H9 (cell line): ENCODE data around the gene TMED10. TPM values are rescaled to one million over a fixed set of nuclear protein-coding genes. Genes with fewer than 3 reads are reported as not detected.

Source experiments
- DNase-seq: peaks from one replicate; pipeline ENCODE4 v3.0.0-alpha.2; 2017
- H2AFZ ChIP-seq: one replicate; pipeline ENCODE4 v1.6.1; 2013; ENCODE audit warnings: mild to moderate bottlenecking, low read length, control low read depth, moderate library complexity
- H2AK5ac ChIP-seq: 2 replicates; pipeline ENCODE4 v1.6.1; 2013; ENCODE audit warnings: low read length, control low read depth, mixed read lengths; ENCODE audit not compliant: insufficient read length
- H2BK120ac ChIP-seq: one replicate; pipeline ENCODE4 v1.6.1; 2013; ENCODE audit warnings: low read depth, mild to moderate bottlenecking, low read length, control low read depth, inconsistent platforms; ENCODE audit not compliant: poor library complexity, severe bottlenecking
- H2BK12ac ChIP-seq: 2 replicates; pipeline ENCODE4 v1.6.1; 2013; ENCODE audit warnings: low read length, control low read depth, mixed read lengths, low read depth; ENCODE audit not compliant: insufficient read length
- H2BK15ac ChIP-seq: 2 replicates; pipeline ENCODE4 v1.6.1; 2013; ENCODE audit warnings: low read depth, low read length, control low read depth
- H2BK20ac ChIP-seq: one replicate; pipeline ENCODE4 v1.6.1; 2013; ENCODE audit warnings: low read depth, mild to moderate bottlenecking, low read length, control low read depth, inconsistent platforms; ENCODE audit not compliant: poor library complexity, severe bottlenecking
- H2BK5ac ChIP-seq: 2 replicates; pipeline ENCODE4 v1.6.1; 2013; ENCODE audit warnings: low read length, control low read depth, mixed read lengths; ENCODE audit not compliant: insufficient read length
- H3K14ac ChIP-seq: 2 replicates; pipeline ENCODE4 v1.6.1; 2013; ENCODE audit warnings: low read length, control low read depth; ENCODE audit not compliant: insufficient read depth
- H3K18ac ChIP-seq: 2 replicates; pipeline ENCODE4 v1.6.1; 2013; ENCODE audit warnings: low read depth, mild to moderate bottlenecking, mixed read lengths, low read length, control low read depth; ENCODE audit not compliant: insufficient read length
- H3K23ac ChIP-seq: 2 replicates; pipeline ENCODE4 v1.6.1; 2013; ENCODE audit warnings: low read length, control low read depth, mixed read lengths, low read depth; ENCODE audit not compliant: insufficient read length
- H3K23me2 ChIP-seq: 2 replicates; pipeline ENCODE4 v1.6.1; 2013; ENCODE audit warnings: low read depth, mild to moderate bottlenecking, mixed read lengths, low read length, control low read depth; ENCODE audit not compliant: insufficient read length, poor library complexity, severe bottlenecking
- H3K27ac ChIP-seq: 2 replicates; pipeline ENCODE4 v1.5.1; 2013; ENCODE audit warnings: low read length, control low read depth, mixed read lengths, low read depth; ENCODE audit not compliant: insufficient read length
- H3K27me3 ChIP-seq: 2 replicates; pipeline ENCODE4 v1.6.1; 2013; ENCODE audit warnings: low read length, control low read depth, inconsistent platforms; ENCODE audit not compliant: insufficient read depth
- H3K4ac ChIP-seq: 2 replicates; pipeline ENCODE4 v1.6.1; 2013; ENCODE audit warnings: low read depth, mild to moderate bottlenecking, control low read depth, inconsistent platforms, low read length, moderate library complexity
- H3K4me1 ChIP-seq: 2 replicates; pipeline ENCODE4 v1.6.1; 2013; ENCODE audit warnings: low read length, control low read depth, inconsistent platforms; ENCODE audit not compliant: insufficient read depth
- H3K4me2 ChIP-seq: 2 replicates; pipeline ENCODE4 v1.6.1; 2013; ENCODE audit warnings: low read length, control low read depth, mixed read lengths; ENCODE audit not compliant: insufficient read length, insufficient read depth
- H3K56ac ChIP-seq: 2 replicates; pipeline ENCODE4 v1.6.1; 2013; ENCODE audit warnings: low read depth, mild to moderate bottlenecking, mixed read lengths, low read length, control low read depth; ENCODE audit not compliant: insufficient read length
- H3K79me1 ChIP-seq: 2 replicates; pipeline ENCODE4 v1.6.1; 2013; ENCODE audit warnings: low read depth, mild to moderate bottlenecking, moderate library complexity, low read length, control low read depth, inconsistent platforms; ENCODE audit not compliant: insufficient read depth, poor library complexity, severe bottlenecking
- H3K79me2 ChIP-seq: 2 replicates; pipeline ENCODE4 v1.6.1; 2013; ENCODE audit warnings: low read length, control low read depth, inconsistent platforms; ENCODE audit not compliant: insufficient read depth
- H3K9ac ChIP-seq: 2 replicates; pipeline ENCODE4 v1.6.1; 2013; ENCODE audit warnings: low read length, control low read depth, mixed read lengths; ENCODE audit not compliant: insufficient read length; ENCODE audit errors: extremely low read depth
- H3K9me3 ChIP-seq: one replicate; pipeline ENCODE4 v1.6.1; 2013; ENCODE audit warnings: low read depth, low read length, inconsistent platforms; ENCODE audit not compliant: control insufficient read depth
- H3T11ph ChIP-seq: one replicate; pipeline ENCODE4 v1.6.1; 2013; ENCODE audit warnings: mild to moderate bottlenecking, low read length, control low read depth, inconsistent platforms
- H4K20me1 ChIP-seq: one replicate; pipeline ENCODE4 v1.6.1; 2013; ENCODE audit not compliant: control insufficient read depth, insufficient read length, insufficient read depth
- H4K5ac ChIP-seq: 2 replicates; pipeline ENCODE4 v1.6.1; 2013; ENCODE audit warnings: low read depth, mild to moderate bottlenecking, mixed read lengths, low read length, control low read depth; ENCODE audit not compliant: insufficient read length
- H4K8ac ChIP-seq: replicated peaks from 2 replicates; pipeline ENCODE4 v1.6.1; 2013; ENCODE audit warnings: low read length, control low read depth, mixed read lengths, low read depth; ENCODE audit not compliant: insufficient read length
- H4K91ac ChIP-seq: 2 replicates; pipeline ENCODE4 v1.6.1; 2013; ENCODE audit warnings: low read depth, mild to moderate bottlenecking, moderate library complexity, mixed read lengths, low read length, control low read depth; ENCODE audit not compliant: insufficient read length
- H3K27ac Mint-ChIP-seq, 3 experiments: 2 replicates in 2 of 3; 3 replicates in 1 of 3; pipeline ENCODE4 v1.8.0; 2020 to 2021; ENCODE audit warnings: mixed read lengths in 3 of 3, mild to moderate bottlenecking in 1 of 3, moderate library complexity in 1 of 3
- H3K27me3 Mint-ChIP-seq: 2 replicates; pipeline ENCODE4 v1.8.0; 2021; ENCODE audit warnings: low read depth, mild to moderate bottlenecking, moderate library complexity, mixed read lengths
- H3K36me3 Mint-ChIP-seq, 3 experiments: 2 replicates in 2 of 3; 3 replicates in 1 of 3; pipeline ENCODE4 v1.8.0; 2020 to 2021; ENCODE audit warnings: low read depth in 3 of 3, mixed read lengths in 3 of 3; ENCODE audit not compliant: insufficient read depth in 1 of 3
- H3K4me1 Mint-ChIP-seq, 2 experiments: 2 replicates each; pipeline ENCODE4 v1.8.0; 2020; ENCODE audit warnings: mixed read lengths in 2 of 2
- H3K4me3 Mint-ChIP-seq, 2 experiments: 2 replicates in 1 of 2; 3 replicates in 1 of 2; pipeline ENCODE4 v1.8.0; 2020 to 2021; ENCODE audit warnings: mild to moderate bottlenecking in 2 of 2, mixed read lengths in 2 of 2, moderate library complexity in 1 of 2
- H3K9me3 Mint-ChIP-seq, 2 experiments: 2 replicates in 1 of 2; 3 replicates in 1 of 2; pipeline ENCODE4 v1.8.0; 2020; ENCODE audit warnings: mild to moderate bottlenecking in 2 of 2, mixed read lengths in 2 of 2, moderate library complexity in 1 of 2
- CTCF ChIP-seq: fragments of 200-600 bp; sonication (generic); conservative IDR thresholded peaks from 3 replicates; pipeline ENCODE4 v1.8.0; 2021; ENCODE audit warnings: antibody characterized with exemption, mild to moderate bottlenecking
- WGBS: extraction: QIAGEN DNeasy Blood & Tissue Kit; methylation state at CpG from one replicate; pipeline ENCODE4 v1.1.7; 2013; ENCODE audit warnings: missing lambda C conversion rate, low lambda C conversion rate, mixed read lengths; ENCODE audit not compliant: insufficient read length; ENCODE audit errors: extremely low coverage; 5-methylcytosine and 5-hydroxymethylcytosine counted together
- total RNA-seq: library from RNA; stranded (reverse); gene quantifications from 2 replicates; pipeline ENCODE4 v1.2.1, GENCODE V29; 2021

The TMED10 gene
- total RNA-seq, 1 experiment from 2014 or later = 176 TPM

- no peak overlapping the region for H2BK120ac ChIP-seq
- H3K4ac ChIP-seq = no peak overlapping the region
- H4K8ac ChIP-seq = no peak overlapping the region
- H2BK5ac ChIP-seq = no peak overlapping the region
- no peaks in the 10 kb centered on the region for H3K27me3 ChIP-seq
- no peaks in the 10 kb centered on the region for H3K9me3 ChIP-seq
- WGBS = no CpG with 5 or more reads among the region's 4 CpGs
- H2BK12ac ChIP-seq = no peak overlapping the region
- H3K9me3 Mint-ChIP-seq = no peaks in the 10 kb centered on the region
- H3K14ac ChIP-seq = no peak overlapping the region
- H3K56ac ChIP-seq = no peak overlapping the region
- no peak overlapping the region for H3T11ph ChIP-seq
- H3K79me2 ChIP-seq = no peaks in the 10 kb centered on the region
- H3K27ac ChIP-seq = no peak overlapping the region
- H4K5ac ChIP-seq = no peak overlapping the region
- no peak overlapping the region for H3K23ac ChIP-seq
- H2BK15ac ChIP-seq = no peak overlapping the region
- H3K79me1 ChIP-seq = no peaks in the 10 kb centered on the region
- no peaks in the 10 kb centered on the region; a peak in 1 of 4 replicates for H3K4me1 Mint-ChIP-seq
- no peak overlapping the region for H4K91ac ChIP-seq
- H3K9ac ChIP-seq = no peak overlapping the region
- H3K18ac ChIP-seq = no peak overlapping the region
- no peak overlapping the region for H2AK5ac ChIP-seq
- no peak for DNase-seq
- H2AFZ ChIP-seq = no peak overlapping the region
- H3K23me2 ChIP-seq = no peaks in the 10 kb centered on the region
- peaks cover 3% of the 10 kb centered on the region for H3K27me3 Mint-ChIP-seq
- no peak overlapping the region for H3K4me2 ChIP-seq
- no peak overlapping the region for H3K27ac Mint-ChIP-seq
- no peak for TF ChIP-seq CTCF
- no peak overlapping the region for H3K4me3 Mint-ChIP-seq
- H3K4me1 ChIP-seq = no peaks in the 10 kb centered on the region
- H4K20me1 ChIP-seq = no peaks in the 10 kb centered on the region
- no peak overlapping the region for H2BK20ac ChIP-seq
- H3K36me3 Mint-ChIP-seq = no peaks in the 10 kb centered on the region
Observed at GRCh38 chr14:75188086-75188485, 11.7 kb upstream of the TMED10 start.
